B cell (primary cell): ENCODE results near the gene RGS19. TPM values are rescaled to one million over a fixed set of nuclear protein-coding genes. Genes with fewer than 3 reads are reported as not detected.

ENCODE experiments used
- ATAC-seq: fragments of 200-7000 bp; cut with Tn5 transposase; one replicate; pipeline ENCODE4 v1.10.0; 2021; ENCODE audit warnings: low read depth, mild to moderate bottlenecking, moderate number of reproducible peaks, moderate library complexity
- CTCF ChIA-PET: fragments of 350-600 bp; sonication (Branson Sonifier 250); formaldehyde crosslinking; loops from one replicate; lab custom pipeline; 2021; ENCODE audit warnings: antibody characterized with exemption, inconsistent platforms; lab: Charles Lee
- POLR2A ChIA-PET: fragments of 350-600 bp; sonication (Branson Sonifier 250); formaldehyde crosslinking; loops from one replicate; lab custom pipeline; 2021; ENCODE audit warnings: antibody characterized with exemption; lab: Charles Lee
- DNase-seq: peaks from one replicate; pipeline ENCODE4 v3.0.0; 2013
- H2AFZ ChIP-seq: 2 replicates; pipeline ENCODE4 v1.6.1; 2012; ENCODE audit warnings: mild to moderate bottlenecking, low read depth, low read length; ENCODE audit not compliant: insufficient read depth, poor library complexity, severe bottlenecking
- H3K27ac ChIP-seq, 2 donors: 1 replicate in 1 of 2; 2 replicates in 1 of 2; pipeline ENCODE4 v1.5.1; 2012 to 2013; ENCODE audit warnings: low read length in 2 of 2, mild to moderate bottlenecking in 2 of 2, moderate library complexity in 1 of 2
- H3K27me3 ChIP-seq, 4 experiments: fragments of 200-600 bp in 1 of 4; sonication (generic) in 1 of 4; replicated peaks in 1 of 4; 1 replicate in 2 of 4; 2 replicates in 2 of 4; pipeline versions ENCODE4 v1.6.1 to v1.7.0; 2013 to 2016; ENCODE audit warnings: low read length in 3 of 4, mild to moderate bottlenecking in 2 of 4, mixed read lengths in 1 of 4, moderate library complexity in 1 of 4; ENCODE audit not compliant: insufficient read depth in 4 of 4, control insufficient read depth in 3 of 4; ENCODE audit errors: control extremely low read depth in 1 of 4
- H3K36me3 ChIP-seq, 2 experiments: replicated peaks in 1 of 2; 1 replicate in 1 of 2; 2 replicates in 1 of 2; pipeline versions ENCODE4 v1.6.1 to v1.7.1; 2013; ENCODE audit warnings: low read length in 1 of 2; ENCODE audit not compliant: insufficient read depth in 2 of 2, control insufficient read depth in 1 of 2; ENCODE audit errors: control extremely low read depth in 1 of 2, extremely low read depth in 1 of 2
- H3K4me1 ChIP-seq, 2 donors: fragments of 200-600 bp in 1 of 2; sonication (generic) in 1 of 2; 1 replicate in 1 of 2; 2 replicates in 1 of 2; pipeline versions ENCODE4 v1.5.1 to v1.6.1; 2013 to 2017; ENCODE audit warnings: low read length in 2 of 2; ENCODE audit not compliant: control insufficient read depth in 2 of 2, insufficient read depth in 2 of 2
- H3K4me2 ChIP-seq: replicated peaks from 2 replicates; pipeline ENCODE3; 2012; ENCODE audit warnings: mild to moderate bottlenecking, low read depth, low read length; ENCODE audit not compliant: poor library complexity, severe bottlenecking
- H3K4me3 ChIP-seq, 5 experiments: fragments of 200-600 bp in 1 of 5; sonication (generic) in 1 of 5; 1 replicate in 3 of 5; 2 replicates in 2 of 5; pipeline versions ENCODE4 v1.5.1 to v1.7.0; 2011 to 2016; ENCODE audit warnings: low read length in 4 of 5, mild to moderate bottlenecking in 4 of 5, low read depth in 2 of 5, control low read depth in 1 of 5, moderate library complexity in 1 of 5; ENCODE audit not compliant: insufficient read depth in 1 of 5; ENCODE audit errors: control extremely low read depth in 1 of 5, extremely low read depth in 1 of 5
- H3K79me2 ChIP-seq: fragments of 200-600 bp; sonication (generic); one replicate; pipeline ENCODE4 v1.6.0; 2016; ENCODE audit warnings: low read length; ENCODE audit not compliant: control insufficient read depth, insufficient read depth
- H3K9ac ChIP-seq: fragments of 200-600 bp; sonication (generic); 2 replicates; pipeline ENCODE4 v1.6.1; 2017; ENCODE audit warnings: mild to moderate bottlenecking, low read length, moderate library complexity
- H3K9me3 ChIP-seq, 3 donors: one replicate each; pipeline versions ENCODE4 v1.6.1 to v1.7.1; 2013; ENCODE audit warnings: low read length in 2 of 3; ENCODE audit not compliant: control insufficient read depth in 2 of 3, insufficient read depth in 1 of 3; ENCODE audit errors: control extremely low read depth in 1 of 3
- H4K20me1 ChIP-seq: 2 replicates; pipeline ENCODE4 v1.6.0; 2012; ENCODE audit warnings: mild to moderate bottlenecking, low read length; ENCODE audit not compliant: insufficient read depth, control insufficient read depth, poor library complexity, severe bottlenecking
- H3K27ac Mint-ChIP-seq: one replicate; pipeline ENCODE4 v1.8.0; 2021; ENCODE audit warnings: mixed read lengths
- H3K27me3 Mint-ChIP-seq: one replicate; pipeline ENCODE4 v1.8.0; 2021; ENCODE audit warnings: mixed read lengths
- H3K4me1 Mint-ChIP-seq: one replicate; pipeline ENCODE4 v1.8.0; 2021; ENCODE audit warnings: mixed read lengths
- H3K4me3 Mint-ChIP-seq: one replicate; pipeline ENCODE4 v1.8.0; 2021; ENCODE audit warnings: mixed read lengths
- H3K9me3 Mint-ChIP-seq: one replicate; pipeline ENCODE4 v1.8.0; 2022; ENCODE audit warnings: mixed read lengths; ENCODE audit not compliant: insufficient read depth
- CTCF ChIP-seq: fragments of 200-600 bp; IDR thresholded peaks from one replicate; pipeline ENCODE4 v1.8.0; 2022; ENCODE audit warnings: antibody characterized with exemption, mild to moderate bottlenecking
- EZH2 ChIP-seq: IDR thresholded peaks from 2 replicates; pipeline ENCODE4 v1.6.1; 2012; ENCODE audit warnings: borderline replicate concordance, low read depth, mild to moderate bottlenecking, moderate library complexity, low read length; ENCODE audit not compliant: insufficient read depth, poor library complexity, severe bottlenecking
- WGBS: methylation state at CpG from one replicate; pipeline ENCODE4 v1.1.5; 2013; ENCODE audit warnings: missing lambda C conversion rate; ENCODE audit not compliant: insufficient coverage; 5-methylcytosine and 5-hydroxymethylcytosine counted together
- intact Hi-C: fragments of 100-400 bp; cut with micrococcal nuclease; formaldehyde crosslinking; loops from one replicate; pipeline ENCODE4 v1.10.0; 2022
- polyA plus RNA-seq: library from polyadenylated mRNA; depleted of rRNA; stranded (reverse); fragments of >200 nt; gene quantifications from 2 replicates; pipeline ENCODE4 v1.2.3, GENCODE V29; 2012
- total RNA-seq, 2 donors: library from RNA; stranded (reverse); fragments of 120-200 nt in 1 of 2; gene quantifications; 1 replicate in 1 of 2; 2 replicates in 1 of 2; pipeline versions ENCODE4 v1.2.3 to v1.2.4, GENCODE V29; 2013 to 2022

RGS19 gene
- total and polyA plus RNA-seq, 2 donors (not counting 1 experiment from before 2014, with no cell fraction given): 69.4 to 203 TPM

- intact Hi-C loops: no loop called here
- peak overlapping the region; percentile 1 for H3K4me3 Mint-ChIP-seq
- TF ChIP-seq EZH2 (no peak), CTCF (no peak)
Observed at GRCh38 chr20:64106435-64106961, 27.2 kb upstream of the RGS19 start.

GRCh38 chr20:64105846-64106434 lies 26.6 kb upstream of the RGS19 start:
- H3K4me1 Mint-ChIP-seq: peaks cover 40% of the 10 kb centered on the region
- POLR2A ChIA-PET: interaction anchor here (0.6 kb wide), 1 partner anchor 31 kb away, joined by 4 read pairs; no protein-coding TSS in a partner anchor
- Histone ChIP-seq H3K27me3 (peaks cover 0 to 24% (median 5%) of the 10 kb centered on the region in 4 experiments), H3K9ac (no peak overlapping the region), H3K36me3 (no peaks in the 10 kb centered on the region), H3K9me3 (no peaks in the 10 kb centered on the region), H2AFZ (no peak overlapping the region), H3K4me3 (no peak overlapping the region), H4K20me1 (no peaks in the 10 kb centered on the region), H3K4me1 (peaks cover 30 to 49% of the 10 kb centered on the region in 2 donors), H3K4me2 (no peak overlapping the region), H3K27ac (no peak overlapping the region), H3K79me2 (peaks cover 5% of the 10 kb centered on the region)
- intact Hi-C loops: no loop called here
- CTCF ChIA-PET: interaction anchor here (0.8 kb wide), 2 partner anchors 12 to 14 kb away, joined by 3 to 4 read pairs; no protein-coding TSS in a partner anchor
- peak overlapping the region; percentile 50 for H3K27ac Mint-ChIP-seq
- H3K27me3 Mint-ChIP-seq: no peaks in the 10 kb centered on the region
- H3K9me3 Mint-ChIP-seq: no peaks in the 10 kb centered on the region
- no peak for ATAC-seq
- TF ChIP-seq EZH2 (no peak), CTCF (no peak)
- no peak for DNase-seq
- WGBS: 96% methylated on average over 39 of the region's 39 CpGs
- H3K4me3 Mint-ChIP-seq: no peak overlapping the region

More at GRCh38 chr20:64106435-64106961, 27.2 kb upstream of the RGS19 start:
- H4K20me1 ChIP-seq: no peaks in the 10 kb centered on the region
- H3K4me1 ChIP-seq: peaks cover 25 to 43% of the 10 kb centered on the region in 2 donors
- H2AFZ ChIP-seq: no peak overlapping the region
- Mint-ChIP-seq H3K4me1 (peaks cover 34% of the 10 kb centered on the region), H3K9me3 (no peaks in the 10 kb centered on the region), H3K27ac (peak overlapping the region; percentile 12), H3K27me3 (no peaks in the 10 kb centered on the region)
- H3K27me3 ChIP-seq: peaks cover 0 to 18% (median under 1%) of the 10 kb centered on the region in 4 experiments
- ChIA-PET POLR2A (no interaction called here), CTCF (interaction anchor here (0.6 to 2.3 kb wide), 4 partner anchors 11 to 37 kb away, joined by 3 to 12 read pairs (median 4); partner anchors contain the start of gene LKAAEAR1)
- no peak overlapping the region for H3K4me3 ChIP-seq
- no peaks in the 10 kb centered on the region for H3K9me3 ChIP-seq
- ATAC-seq (no peak), DNase-seq (no peak)
- H3K36me3 ChIP-seq: no peaks in the 10 kb centered on the region
- no peak overlapping the region for H3K27ac ChIP-seq
- WGBS: 98% methylated on average over 28 of the region's 28 CpGs
- H3K79me2 ChIP-seq: peaks cover 1% of the 10 kb centered on the region
- H3K9ac ChIP-seq: no peak overlapping the region
- no peak overlapping the region for H3K4me2 ChIP-seq
